Measurements from ENCODE around the gene PIP4K2A. TPM values are rescaled to one million over a fixed set of nuclear protein-coding genes. Genes with fewer than 3 reads are reported as not detected.

PIP4K2A gene
- total and polyA plus RNA-seq, 2 donors (not counting 3 experiments of a cell fraction or from before 2014, with no cell fraction given) = 11.8 to 32.6 TPM

- no peak overlapping the region for H3K4me3 ChIP-seq (replicated peaks in 1 of 3; ENCODE audit: insufficient read depth in 1 of 3, low read depth in 1 of 3, low read length in 3 of 3)
- H3K79me2 ChIP-seq (ENCODE audit: control insufficient read depth, insufficient read depth, low read length) = peaks cover 4% of the 10 kb centered on the region
- dilution Hi-C loops (cut with MboI; ENCODE audit: extremely low pct_ligation_motif_present, low sequenced_read_pairs) = no loop called here
These were observed 102.8 kb downstream of the PIP4K2A start for GRCh38 chr10:22611425-22612115.

More at GRCh38 chr10:22611425-22612115, 102.8 kb downstream of the PIP4K2A start:
- ChIA-PET CTCF (interaction anchor here (0.8 to 2.5 kb wide), 3 partner anchors 9 to 12 kb away, joined by 3 to 5 read pairs (median 3); no protein-coding TSS in a partner anchor), POLR2A (no interaction called here)
- intact Hi-C loops (cut with micrococcal nuclease) = no loop called here
- Histone ChIP-seq H3K4me2 (ENCODE audit: insufficient read depth, low read length) (no peak overlapping the region), H4K20me1 (replicated peaks; ENCODE audit: control insufficient read depth, extremely low read depth, insufficient read depth, low read length) (no peaks in the 10 kb centered on the region), H3K9me3 (replicated peaks; ENCODE audit: control insufficient read depth, insufficient read depth, low read length) (no peaks in the 10 kb centered on the region), H3K9me1 (replicated peaks; ENCODE audit: control insufficient read depth, extremely low read depth, insufficient read depth, low read length) (no peaks in the 10 kb centered on the region), H3K27ac (ENCODE audit: insufficient read depth, low read depth, low read length) (no peak overlapping the region), H3K36me3 (ENCODE audit: control insufficient read depth in 2 of 2, extremely low read depth in 1 of 2, insufficient read depth in 2 of 2, low read length in 2 of 2) (peaks cover 0 to 6% of the 10 kb centered on the region in 2 experiments), H3K9ac (replicated peaks; ENCODE audit: extremely low read depth, insufficient read depth, low read length) (no peak overlapping the region), H3K4me1 (ENCODE audit: control insufficient read depth, extremely low read depth, insufficient read depth, low read length) (peaks cover 6% of the 10 kb centered on the region), H2AFZ (ENCODE audit: low read depth, low read length) (no peak overlapping the region), H3K27me3 (ENCODE audit: control insufficient read depth in 2 of 2, insufficient read depth in 2 of 2, low read length in 2 of 2) (no peaks in the 10 kb centered on the region)
- FAIRE-seq (no peak), DNase-seq (ENCODE audit: low read depth, low spot score) (no peak)
- no TSS peak for BruUV-seq (replicated peaks)
- TF ChIP-seq MYC (IDR thresholded peaks at IDR 0.05; ENCODE audit: low read depth, low read length) = no peak
- TF ChIP-seq JUN (IDR thresholded peaks at IDR 0.05; ENCODE audit: borderline replicate concordance, insufficient read depth, insufficient read length, low read depth) = no peak
- no peak for TF ChIP-seq EZH2 (IDR thresholded peaks at IDR 0.05; ENCODE audit: borderline replicate concordance, low read depth, low read length, severe bottlenecking)
- TF ChIP-seq MAX (IDR thresholded peaks at IDR 0.05; ENCODE audit: insufficient read depth, insufficient read length) = no peak
- no peak for TF ChIP-seq CTCF (IDR thresholded peaks at IDR 0.05; ENCODE audit: extremely low read depth in 1 of 2, insufficient read depth in 1 of 2, low read depth in 1 of 2, low read length in 2 of 2)
- TF ChIP-seq POLR2A (IDR thresholded peaks at IDR 0.05; ENCODE audit: low read depth, low read length) = no peak
- TF ChIP-seq FOS (IDR thresholded peaks at IDR 0.05; ENCODE audit: borderline replicate concordance, insufficient read depth, low read length) = no peak
- TF ChIP-seq POLR2AphosphoS5 (IDR thresholded peaks at IDR 0.05; ENCODE audit: insufficient read depth, low read depth, low read length) = no peak
- TF ChIP-seq GATA2 (IDR thresholded peaks at IDR 0.05; ENCODE audit: insufficient read depth, insufficient read length, low read depth, low read length) = no peak
